IMR-90 (cell line): ENCODE measurements around the gene HMG20B. TPM values are rescaled to one million over a fixed set of nuclear protein-coding genes. Genes with fewer than 3 reads are reported as not detected.

Experiments used
- ATAC-seq: fragments of 200-7000 bp; cut with Tn5 transposase; 2 replicates; pipeline ENCODE4 v1.9.1; 2020; ENCODE audit warnings: low read depth, mild to moderate bottlenecking, moderate library complexity
- BruUV-seq: library from RNA; stranded (reverse); fragments of 400-500 nt; replicated peaks from 2 replicates; lab custom pipeline; 2021; lab: Mats Ljungman, UMichigan
- CTCF ChIA-PET: fragments of 300-600 bp; formaldehyde crosslinking; extraction: SDS; loops from one replicate; lab custom pipeline; 2021; ENCODE audit warnings: antibody characterized with exemption; lab: Yijun Ruan, JAX
- POLR2A ChIA-PET: fragments of 300-600 bp; sonication (Branson Sonifier 250); formaldehyde crosslinking; loops from one replicate; lab custom pipeline; 2022; ENCODE audit warnings: antibody characterized with exemption; ENCODE audit not compliant: unreplicated experiment; lab: Charles Lee
- DNase-seq: peaks from one replicate; pipeline ENCODE4 v3.0.0; 2013
- H2AFZ ChIP-seq: replicated peaks from 2 replicates; pipeline ENCODE3; 2013; ENCODE audit warnings: low read length, mild to moderate bottlenecking; ENCODE audit not compliant: poor library complexity
- H2AK5ac ChIP-seq: 2 replicates; pipeline ENCODE4 v1.6.1; 2013; ENCODE audit warnings: low read depth, low read length, inconsistent platforms
- H2AK9ac ChIP-seq: replicated peaks from 2 replicates; pipeline ENCODE3; 2013; ENCODE audit warnings: mild to moderate bottlenecking, low read depth, low read length, moderate library complexity; ENCODE audit not compliant: poor library complexity
- H2BK120ac ChIP-seq: 2 replicates; pipeline ENCODE4 v1.6.1; 2013; ENCODE audit warnings: low read depth, low read length, inconsistent platforms
- H2BK15ac ChIP-seq: 3 replicates; pipeline ENCODE4 v1.6.1; 2013; ENCODE audit warnings: low read depth, low read length, inconsistent platforms
- H2BK20ac ChIP-seq: 2 replicates; pipeline ENCODE4 v1.6.1; 2013; ENCODE audit warnings: low read depth, mild to moderate bottlenecking, inconsistent platforms, low read length, moderate library complexity
- H2BK5ac ChIP-seq: 2 replicates; pipeline ENCODE4 v1.6.1; 2013; ENCODE audit warnings: mild to moderate bottlenecking, low read depth, low read length, inconsistent platforms; ENCODE audit not compliant: poor library complexity, severe bottlenecking
- H3K14ac ChIP-seq: replicated peaks from 2 replicates; pipeline ENCODE4 v1.6.1; 2013; ENCODE audit warnings: low read depth, low read length, inconsistent platforms
- H3K18ac ChIP-seq: 2 replicates; pipeline ENCODE4 v1.6.1; 2013; ENCODE audit warnings: low read depth, low read length, control low read depth
- H3K23ac ChIP-seq: 2 replicates; pipeline ENCODE4 v1.6.1; 2013; ENCODE audit warnings: low read depth, low read length, inconsistent platforms
- H3K27ac ChIP-seq: 2 replicates; pipeline ENCODE4 v1.5.1; 2013; ENCODE audit warnings: mild to moderate bottlenecking, control low read depth, low read length; ENCODE audit not compliant: insufficient read depth
- H3K27me3 ChIP-seq: 2 replicates; pipeline ENCODE4 v1.6.1; 2013; ENCODE audit warnings: low read length; ENCODE audit not compliant: control insufficient read depth, insufficient read depth
- H3K36me3 ChIP-seq: 2 replicates; pipeline ENCODE4 v1.6.1; 2013; ENCODE audit warnings: low read length, mixed read lengths; ENCODE audit not compliant: control insufficient read depth, insufficient read depth
- H3K4ac ChIP-seq: 2 replicates; pipeline ENCODE4 v1.6.1; 2013; ENCODE audit warnings: low read depth, low read length, inconsistent platforms
- H3K4me1 ChIP-seq: 2 replicates; pipeline ENCODE4 v1.6.1; 2013; ENCODE audit warnings: low read length, mixed read lengths; ENCODE audit not compliant: control insufficient read depth, insufficient read depth
- H3K4me2 ChIP-seq: 2 replicates; pipeline ENCODE4 v1.6.1; 2013; ENCODE audit warnings: low read depth, mild to moderate bottlenecking, control low read depth, low read length, moderate library complexity
- H3K4me3 ChIP-seq: 2 replicates; pipeline ENCODE4 v1.5.1; 2013; ENCODE audit warnings: low read depth, mild to moderate bottlenecking, control low read depth, low read length, moderate library complexity; ENCODE audit not compliant: insufficient read depth
- H3K56ac ChIP-seq: 2 replicates; pipeline ENCODE4 v1.6.1; 2013; ENCODE audit warnings: low read length, inconsistent platforms; ENCODE audit not compliant: insufficient read depth; ENCODE audit errors: extremely low read depth
- H3K79me1 ChIP-seq, 2 experiments: 2 replicates each; pipeline ENCODE4 v1.6.1; 2013; ENCODE audit warnings: low read length in 2 of 2, inconsistent platforms in 1 of 2, low read depth in 1 of 2
- H3K9ac ChIP-seq: 2 replicates; pipeline ENCODE4 v1.6.1; 2013; ENCODE audit warnings: low read depth, low read length, control low read depth
- H3K9me1 ChIP-seq: 2 replicates; pipeline ENCODE4 v1.6.1; 2013; ENCODE audit warnings: low read length, inconsistent platforms; ENCODE audit not compliant: insufficient read depth
- H3K9me3 ChIP-seq: 2 replicates; pipeline ENCODE4 v1.6.1; 2013; ENCODE audit warnings: low read length; ENCODE audit not compliant: control insufficient read depth, insufficient read depth
- H4K20me1 ChIP-seq: 2 replicates; pipeline ENCODE4 v1.6.1; 2013; ENCODE audit warnings: low read length, inconsistent platforms; ENCODE audit not compliant: insufficient read depth
- H4K5ac ChIP-seq: 2 replicates; pipeline ENCODE4 v1.6.1; 2013; ENCODE audit warnings: mild to moderate bottlenecking, low read depth, low read length, control low read depth
- H4K8ac ChIP-seq, 2 experiments: 2 replicates each; pipeline ENCODE4 v1.6.1; 2013; ENCODE audit warnings: low read depth in 2 of 2, low read length in 2 of 2, control low read depth in 1 of 2, inconsistent platforms in 1 of 2
- H4K91ac ChIP-seq: 2 replicates; pipeline ENCODE4 v1.6.1; 2013; ENCODE audit warnings: low read depth, low read length, inconsistent platforms; ENCODE audit not compliant: insufficient read depth
- BHLHE40 ChIP-seq: fragments of 150-350 bp; IDR thresholded peaks from 2 replicates; pipeline ENCODE4 v1.6.1; 2016; ENCODE audit warnings: mild to moderate bottlenecking, low read depth, low read length
- MAFK ChIP-seq: IDR thresholded peaks from 2 replicates; pipeline ENCODE4 v1.6.1; 2012; ENCODE audit warnings: low read depth, low read length, improper control_type of control experiment
- RAD21 ChIP-seq: IDR thresholded peaks from 2 replicates; pipeline ENCODE4 v1.6.1; 2012; ENCODE audit warnings: low read length, improper control_type of control experiment
- WGBS, 2 experiments: methylation state at CpG; one replicate each; pipeline versions ENCODE4 v1.1.5 to v1.1.7; 2013; ENCODE audit warnings: missing lambda C conversion rate in 2 of 2; ENCODE audit not compliant: insufficient read length in 1 of 2; ENCODE audit errors: extremely low coverage in 2 of 2; 5-methylcytosine and 5-hydroxymethylcytosine counted together
- dilution Hi-C: fragments of 300-500 bp; cut with HindIII; formaldehyde crosslinking; loops from one replicate; pipeline ENCODE4 v1.14.3; 2018; ENCODE audit warnings: low sequenced_read_pairs; ENCODE audit not compliant: unreplicated experiment
- in situ Hi-C: fragments of 300-500 bp; cut with MboI; formaldehyde crosslinking; loops from 3 replicates; pipeline ENCODE4 v1.14.3; 2019; ENCODE audit warnings: low sequenced_read_pairs, inconsistent platforms, mixed read lengths
- intact Hi-C: fragments of 100-400 bp; cut with micrococcal nuclease; formaldehyde crosslinking; loops from 2 replicates; pipeline ENCODE4 v1.10.0; 2022
- polyA plus RNA-seq, 3 experiments: library from polyadenylated mRNA; depleted of rRNA; stranded (reverse); fragments of >200 nt; gene quantifications; 2 replicates each; pipeline ENCODE4 v1.2.3, GENCODE V29; 2012; ENCODE audit warnings: low replicate concordance in 1 of 3
- total RNA-seq: library from RNA; depleted of rRNA; stranded (reverse); fragments of >200 nt; gene quantifications from 2 replicates; pipeline ENCODE4 v1.2.3, GENCODE V29; 2012

Gene HMG20B
- total and polyA plus RNA-seq, 2 of the 4 experiments (the other 2 are of a cell fraction) = 57.5 to 63.8 TPM

DNA sequence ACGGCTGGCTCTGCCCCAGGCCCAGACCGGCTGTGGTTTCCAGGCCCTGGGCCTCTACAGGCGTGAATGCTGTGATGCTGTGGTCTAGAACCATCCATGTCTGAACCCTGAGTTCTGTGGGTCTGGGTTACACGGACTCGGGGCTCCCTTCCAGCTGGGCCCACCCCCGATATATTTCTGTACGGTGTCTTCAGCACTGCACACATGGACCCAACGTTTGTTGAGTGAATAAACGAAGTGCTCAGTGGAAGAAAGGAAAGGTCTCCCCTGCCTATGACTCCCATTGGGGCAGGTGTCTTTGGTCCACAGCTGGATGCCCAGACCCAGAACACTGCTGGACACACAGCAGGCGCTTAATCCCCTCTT is 27.1 kb upstream of the HMG20B start:
- Histone ChIP-seq H3K56ac (no peak overlapping the region), H2AK5ac (no peak overlapping the region), H3K4ac (no peak overlapping the region), H4K5ac (no peak overlapping the region), H4K91ac (no peak overlapping the region), H3K23ac (no peak overlapping the region), H2AFZ (no peak overlapping the region), H3K14ac (no peak overlapping the region), H2BK15ac (no peak overlapping the region), H3K4me3 (no peak overlapping the region), H3K4me1 (no peaks in the 10 kb centered on the region), H3K9me3 (no peaks in the 10 kb centered on the region), H3K9me1 (no peaks in the 10 kb centered on the region), H2BK20ac (no peak overlapping the region), H3K27me3 (no peaks in the 10 kb centered on the region), H3K79me1 (peaks cover 0 to 20% of the 10 kb centered on the region in 2 experiments; a peak in 2 of 4 replicates), H3K4me2 (no peak overlapping the region), H2AK9ac (no peak overlapping the region), H3K36me3 (peaks cover 31% of the 10 kb centered on the region), H3K27ac (no peak overlapping the region), H4K20me1 (peaks cover 27% of the 10 kb centered on the region), H2BK120ac (no peak overlapping the region), H2BK5ac (no peak overlapping the region), H3K18ac (no peak overlapping the region), H3K9ac (no peak overlapping the region), H4K8ac (no peak overlapping the region)
- TF ChIP-seq MAFK (no peak), BHLHE40 (no peak), RAD21 (no peak)
- dilution Hi-C loops (no loop called here), intact Hi-C loops (loop anchor here (1.0 kb wide), 1 partner anchor 73 kb away; no protein-coding TSS in a partner anchor), in situ Hi-C loops (no loop called here)
- ChIA-PET POLR2A (interaction anchor here (0.6 kb wide), 1 partner anchor 493 kb away, joined by 11 read pairs; no protein-coding TSS in a partner anchor), CTCF (interaction anchor here (0.6 to 1.0 kb wide), 2 partner anchors 30 to 1043 kb away, joined by 3 to 10 read pairs; no protein-coding TSS in a partner anchor)
- ATAC-seq (no peak), DNase-seq (no peak)
- no TSS peak for BruUV-seq
- WGBS, 2 experiments = 81% methylated on average over 6 of the region's 10 CpGs; no CpG with 5 or more reads in 1 of the 2 experiments
